Activated CD4-positive, CD25-positive, alpha-beta regulatory T cell treated with anti-CD3 and anti-CD28 coated beads, Interleukin-2, amount 50 U/mL, for 72 hours (primary cell): ENCODE results near the gene NOTCH3.

Experiments used
- DNase-seq: peaks from one replicate; pipeline ENCODE4 v3.0.0; 2021

Gene NOTCH3

GRCh38 chr19:15200553-15201364 lies at the start of gene NOTCH3:
Gene NOTCH3, minus strand, starts transcription at chr19:15200995. Its CDS starts 90 bp downstream, at chr19:15200905.
- DNase-seq: no peak

GRCh38 chr19:15250640-15250993 lies 49.8 kb upstream of the NOTCH3 start:
- DNase-seq: no peak

- DNase-seq: no peak
Observed at GRCh38 chr19:15249972-15250639, 49.3 kb upstream of the NOTCH3 start.

- no peak for DNase-seq
Observed at GRCh38 chr19:15249528-15249874, 48.7 kb upstream of the NOTCH3 start.

DNA sequence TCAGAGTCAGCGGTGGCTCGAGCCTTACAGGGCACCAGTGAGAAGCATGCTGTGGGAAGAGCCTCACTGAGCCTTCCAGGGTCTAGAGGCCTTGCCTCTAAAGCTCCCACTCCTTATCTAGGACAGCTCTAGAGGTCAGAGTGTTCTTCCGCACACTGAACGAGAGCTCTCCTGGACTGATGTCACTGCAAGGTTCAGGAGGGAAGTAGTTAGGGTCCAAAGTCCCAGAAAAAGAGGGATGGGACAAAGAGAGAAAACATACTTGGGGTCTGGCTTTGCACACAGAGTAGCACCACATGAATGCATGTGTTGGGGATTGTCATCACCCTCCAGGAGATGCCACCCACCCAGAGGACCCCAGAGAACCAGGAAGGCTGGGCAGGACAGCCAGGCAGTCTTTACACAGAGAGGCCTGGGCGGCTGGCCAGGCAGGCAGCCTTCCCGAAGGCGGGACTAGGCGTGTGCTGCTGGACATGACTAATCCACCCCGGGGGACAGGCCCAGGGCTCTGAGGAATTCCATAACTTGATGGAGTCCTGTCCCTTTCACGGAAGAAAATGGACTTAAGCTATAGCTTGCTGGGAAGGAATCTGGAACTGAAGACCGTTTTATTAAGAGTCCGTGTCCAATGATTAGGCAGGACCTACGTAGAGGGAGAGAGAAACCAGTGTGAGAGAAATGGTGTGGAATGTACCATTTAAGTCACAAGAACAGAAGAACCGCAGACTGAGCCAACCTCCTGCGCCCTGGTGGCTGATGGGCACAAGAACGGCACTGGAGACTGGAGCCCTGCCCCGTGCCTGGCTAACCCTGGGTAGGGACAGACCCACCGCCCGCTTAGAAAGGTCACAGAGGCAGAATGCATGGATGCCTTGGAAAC lies 48.1 kb upstream of the NOTCH3 start:
- DNase-seq: no peak

GRCh38 chr19:15248106-15248505 lies 47.3 kb upstream of the NOTCH3 start:
- no peak for DNase-seq

DNA sequence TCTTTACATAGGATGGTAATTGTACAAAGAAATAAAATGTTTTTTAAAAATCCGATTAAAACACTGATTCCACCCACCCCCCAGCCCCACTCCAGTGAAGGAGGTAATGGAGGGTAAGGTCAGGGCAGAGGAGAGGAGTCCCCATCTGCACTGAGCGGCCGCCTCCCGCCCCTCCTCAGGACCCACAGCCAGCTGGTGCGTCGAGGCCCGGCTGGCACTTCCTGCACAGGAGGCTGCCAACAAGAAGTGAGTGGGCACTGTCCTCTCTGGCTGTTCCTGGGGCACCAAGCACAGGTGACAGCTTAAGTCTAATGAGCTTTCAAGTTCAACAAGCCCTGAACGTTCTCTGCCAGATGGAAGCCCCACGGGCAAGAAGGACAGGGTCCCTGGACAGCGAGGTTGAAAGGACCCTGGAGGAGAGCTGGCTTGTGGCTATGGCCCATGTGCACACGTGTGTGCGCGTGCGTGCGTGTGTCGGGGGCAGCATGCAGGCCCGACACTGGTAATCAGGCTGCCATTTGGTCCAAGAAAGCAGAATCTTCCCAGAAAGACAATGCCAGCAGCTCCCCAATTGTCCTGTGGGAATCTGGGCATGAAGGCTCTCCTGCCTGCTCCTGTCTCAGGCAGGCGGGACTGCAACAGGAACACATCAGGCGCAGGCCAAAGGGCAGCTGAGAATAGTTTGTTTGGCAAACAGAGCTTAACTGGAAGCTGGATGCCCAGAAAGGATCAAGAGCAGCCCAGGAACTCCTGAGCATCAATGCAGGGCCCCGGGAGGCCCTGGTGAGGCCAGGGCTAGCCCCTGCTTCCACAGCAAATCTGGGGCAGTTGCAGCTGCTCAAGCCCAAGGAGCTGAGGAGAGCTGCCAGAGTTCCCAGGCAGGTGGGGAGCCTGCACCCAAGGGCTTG lies 46.6 kb upstream of the NOTCH3 start:
- DNase-seq: no peak

- no peak for DNase-seq
Observed at GRCh38 chr19:15246198-15246481, 45.3 kb upstream of the NOTCH3 start.

GRCh38 chr19:15245370-15246197 lies 44.8 kb upstream of the NOTCH3 start:
- DNase-seq: no peak

- no peak for DNase-seq
Observed at GRCh38 chr19:15244808-15245207, 44.0 kb upstream of the NOTCH3 start.

- no peak for DNase-seq
Observed at GRCh38 chr19:15244106-15244803, 43.5 kb upstream of the NOTCH3 start.

- DNase-seq: no peak
Observed at GRCh38 chr19:15243236-15243957, 42.6 kb upstream of the NOTCH3 start.

DNA sequence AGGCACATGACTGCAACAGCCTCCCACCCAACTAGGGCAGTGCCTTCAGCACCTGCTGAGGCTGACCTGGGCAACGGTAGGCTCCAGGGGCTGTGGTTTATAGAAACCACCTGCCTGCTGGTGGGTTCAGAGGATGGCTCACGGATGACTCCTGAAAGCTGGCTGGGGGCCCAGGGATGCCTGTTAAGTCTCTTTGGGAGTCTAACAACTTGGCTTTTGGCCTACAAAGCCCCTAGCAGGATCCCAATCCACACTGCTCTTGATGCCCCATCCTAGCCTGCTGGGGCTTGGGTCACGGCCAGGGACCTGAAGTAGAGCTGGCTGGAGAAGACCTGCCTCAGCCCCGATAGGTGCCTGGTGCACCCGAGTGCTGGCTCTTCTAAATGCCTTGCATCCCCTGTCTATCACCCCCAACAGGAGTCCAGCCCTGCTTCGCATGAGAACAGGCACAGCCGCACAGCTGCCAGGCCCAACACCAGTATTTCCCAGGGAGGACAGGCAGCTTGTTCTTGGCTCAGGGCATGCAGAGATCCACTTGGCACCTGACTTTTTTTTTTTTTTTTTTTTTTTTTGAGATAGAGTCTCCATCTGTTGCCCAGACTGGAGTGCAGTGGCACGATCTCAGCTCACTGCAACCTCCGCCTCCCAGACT lies 40.6 kb upstream of the NOTCH3 start:
- no peak for DNase-seq

- DNase-seq: no peak
Observed at GRCh38 chr19:15240515-15240914, 39.7 kb upstream of the NOTCH3 start.

GRCh38 chr19:15239337-15239949 lies 38.6 kb upstream of the NOTCH3 start:
- no peak for DNase-seq

DNA sequence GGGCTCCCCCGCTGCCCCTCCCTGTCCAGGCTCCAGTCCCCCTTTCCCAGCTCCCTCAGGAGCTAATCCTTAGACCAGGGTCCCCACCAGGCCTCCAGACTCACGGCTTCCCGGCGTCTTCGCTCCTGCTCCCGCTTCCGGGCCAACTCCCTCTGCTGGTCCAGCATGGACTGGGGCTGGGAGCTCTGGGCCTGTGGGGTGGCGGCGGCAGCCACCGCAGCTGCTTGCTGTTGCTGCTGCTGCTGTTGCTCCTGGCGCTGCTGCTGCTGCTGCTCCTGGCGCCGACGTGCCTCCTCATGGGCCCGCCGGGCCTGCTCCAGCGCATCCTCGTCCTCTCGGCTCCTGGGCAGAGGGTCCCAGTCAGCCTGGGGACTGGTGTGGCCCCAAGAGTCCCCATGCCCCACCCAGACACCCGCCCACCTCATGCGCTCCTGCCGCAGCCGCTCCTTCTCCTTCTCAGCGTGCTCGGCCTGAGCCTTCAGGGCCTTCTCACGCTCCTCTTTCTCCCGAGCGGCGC lies 37.9 kb upstream of the NOTCH3 start:
- no peak for DNase-seq

GRCh38 chr19:15237759-15238638 lies 37.2 kb upstream of the NOTCH3 start:
- no peak for DNase-seq

DNA sequence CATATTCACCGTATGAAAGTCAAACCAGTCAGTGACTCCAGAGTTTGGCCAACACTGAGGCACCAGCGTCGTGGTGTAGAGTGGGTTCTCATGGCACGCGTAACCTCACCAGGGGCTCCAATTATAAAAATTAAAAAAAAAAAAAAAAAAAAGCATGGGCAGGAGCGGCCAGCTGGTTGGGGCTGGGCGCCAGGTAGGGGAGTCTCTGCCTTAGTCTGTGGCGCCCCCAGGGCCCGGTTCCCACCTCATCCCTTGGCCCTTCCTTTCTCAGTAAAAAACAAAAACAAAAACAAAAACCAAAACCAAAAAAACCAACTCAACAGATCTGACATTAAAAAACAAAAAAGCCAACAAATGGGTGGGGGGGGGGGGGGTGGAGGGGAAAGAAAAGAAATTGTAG lies 36.1 kb upstream of the NOTCH3 start:
- DNase-seq: no peak
